Peyer's patch (tissue), 4 donors: Measurements from ENCODE around the gene KCNQ1.

Experiments used
- CTCF ChIP-seq, 6 experiments: fragments of 450-650 bp in 4 of 6; fragments of 200-600 bp in 2 of 6; sonication (generic) in 1 of 6; IDR thresholded peaks; one replicate each; pipeline ENCODE4 v1.5.1; 2017 to 2019; ENCODE audit warnings: antibody characterized with exemption in 6 of 6, mild to moderate bottlenecking in 3 of 6, moderate library complexity in 1 of 6
- POLR2A ChIP-seq, 2 donors: fragments of 450-650 bp; IDR thresholded peaks; one replicate each; pipeline ENCODE4 v1.5.1; 2017; ENCODE audit warnings: antibody characterized with exemption in 2 of 2, mild to moderate bottlenecking in 2 of 2, moderate library complexity in 2 of 2

- TF ChIP-seq POLR2A (IDR thresholded peaks at IDR 0.05) (no peak), CTCF (IDR thresholded peaks at IDR 0.05) (no peak)
Observed at GRCh38 chr11:2805388-2806056, 360.7 kb downstream of the KCNQ1 start.
